ENCODE measurements around the gene OR13C4.

DNA sequence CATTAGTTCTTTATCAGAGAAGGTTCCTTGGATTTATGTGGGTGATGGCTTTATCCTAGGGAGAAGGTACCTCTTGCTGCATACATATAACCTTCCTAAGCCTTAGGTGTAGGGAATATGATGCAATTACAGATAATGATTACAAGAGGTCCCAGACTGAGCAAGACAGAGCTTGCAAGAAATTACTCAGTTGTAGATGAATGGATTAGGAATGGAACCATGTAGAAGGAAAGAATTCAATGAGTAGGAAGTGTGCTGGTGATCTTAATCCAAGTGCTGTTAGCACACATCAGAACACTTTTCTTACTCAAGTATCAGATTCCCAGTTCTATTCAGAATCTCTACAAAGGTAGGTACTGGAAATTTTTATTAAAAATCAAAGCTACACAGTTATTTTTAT is 20.4 kb downstream of the OR13C4 start:
- TF ChIP-seq EZH2phosphoT487 (IDR thresholded peaks at IDR 0.05; ENCODE audit: low read depth) (no peak), CTCF (IDR thresholded peaks at IDR 0.05; ENCODE audit: low read depth, low read length) (no peak)

All from OCI-LY3 (cell line).